K562 (cell line): ENCODE data around the gene TDRD10.

Experiments
- ATF7 ChIP-seq: fragments of 450-650 bp; IDR thresholded peaks from 2 replicates; pipeline ENCODE4 v1.7.1; 2014; ENCODE audit warnings: mild to moderate bottlenecking, moderate library complexity
- CREM ChIP-seq: IDR thresholded peaks from 2 replicates; pipeline ENCODE4 v1.6.1; 2014; ENCODE audit warnings: antibody characterized with exemption, low read depth
- POLR2AphosphoS5 ChIP-seq: IDR thresholded peaks from 2 replicates; pipeline ENCODE4 v1.6.1; 2011; ENCODE audit warnings: mild to moderate bottlenecking, low read depth, low read length, moderate library complexity; ENCODE audit not compliant: control insufficient read depth, insufficient read depth
- ZFPM2 ChIP-seq: fragments of 250-450 bp; sonication (Bioruptor Pico); IDR thresholded peaks from 2 replicates; pipeline ENCODE4 v1.5.1; 2022; ENCODE audit warnings: mild to moderate bottlenecking
- ZNF133 ChIP-seq: fragments of 250-450 bp; sonication (Bioruptor Pico); IDR thresholded peaks from 2 replicates; pipeline ENCODE4 v1.4.0; 2020; ENCODE audit warnings: mild to moderate bottlenecking
- TF ChIP-seq, protein P1 (sequence below), 2 experiments: fragments of 450-650 bp in 1 of 2; sonication (generic) in 1 of 2; formaldehyde crosslinking; conservative IDR thresholded peaks; 2 replicates each; pipeline versions ENCODE4 v1.4.0 to v1.8.1; 2020 to 2022; ENCODE audit warnings: mild to moderate bottlenecking in 1 of 2, missing genetic modification reagents in 1 of 2
- TF ChIP-seq, protein P2 (sequence below), 2 experiments: fragments of 200-800 bp in 1 of 2; sonication (Bioruptor generic) in 1 of 2; sonication (generic) in 1 of 2; formaldehyde crosslinking in 1 of 2; IDR thresholded peaks in 1 of 2; conservative IDR thresholded peaks in 1 of 2; 2 replicates each; pipeline versions ENCODE4 v1.5.0 to v1.6.1; 2016 to 2020; ENCODE audit warnings: missing compliant biosample characterization in 1 of 2, missing genetic modification characterization in 1 of 2, missing genetic modification reagents in 1 of 2
- TF ChIP-seq, protein P3 (sequence below): sonication (generic); formaldehyde crosslinking; IDR thresholded peaks from 2 replicates; pipeline ENCODE4 v1.8.1; 2022; ENCODE audit warnings: missing genetic modification reagents

DNA sequence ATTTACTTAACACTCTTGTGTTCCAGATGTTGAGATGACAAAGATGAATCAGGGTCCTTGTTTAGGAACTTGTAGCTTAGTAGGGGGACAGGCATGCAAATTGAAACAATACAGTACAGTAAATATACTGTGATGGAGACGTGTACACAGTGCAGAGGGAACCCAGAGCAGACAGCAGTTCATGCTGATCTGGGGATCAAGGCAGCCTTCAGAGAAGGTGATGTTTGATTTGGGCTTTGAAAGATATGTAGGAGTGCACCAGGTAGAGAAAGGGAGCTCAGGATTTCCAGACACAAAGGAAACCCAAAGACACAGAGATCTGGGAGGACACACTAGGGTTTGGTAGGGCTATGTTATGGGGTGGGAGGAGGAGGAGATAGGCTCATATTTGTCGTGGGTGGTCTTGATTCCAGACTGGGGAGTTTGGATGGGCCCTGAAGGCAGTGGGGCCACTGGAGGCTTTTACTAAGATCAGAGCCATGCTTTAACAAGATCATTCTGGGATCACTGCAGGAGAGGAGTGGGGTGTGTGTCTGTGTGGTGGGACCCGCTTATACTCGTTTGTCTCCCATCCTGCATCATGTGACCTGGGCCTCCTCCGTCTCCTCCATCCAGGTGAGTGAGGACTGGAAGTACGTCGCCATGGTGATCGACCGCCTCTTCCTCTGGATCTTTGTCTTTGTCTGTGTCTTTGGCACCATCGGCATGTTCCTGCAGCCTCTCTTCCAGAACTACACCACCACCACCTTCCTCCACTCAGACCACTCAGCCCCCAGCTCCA, 73.3 kb downstream of the TDRD10 start:
- TF ChIP-seq CREM (no peak), ZFPM2 (CRISPR knock-in tag) (no peak), ATF7 (no peak), ZNF133 (CRISPR knock-in tag) (no peak), POLR2AphosphoS5 (no peak)
- TF ChIP-seq, protein P1, sequence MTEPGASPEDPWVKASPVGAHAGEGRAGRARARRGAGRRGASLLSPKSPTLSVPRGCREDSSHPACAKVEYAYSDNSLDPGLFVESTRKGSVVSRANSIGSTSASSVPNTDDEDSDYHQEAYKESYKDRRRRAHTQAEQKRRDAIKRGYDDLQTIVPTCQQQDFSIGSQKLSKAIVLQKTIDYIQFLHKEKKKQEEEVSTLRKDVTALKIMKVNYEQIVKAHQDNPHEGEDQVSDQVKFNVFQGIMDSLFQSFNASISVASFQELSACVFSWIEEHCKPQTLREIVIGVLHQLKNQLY (CRISPR knock-in tag; conservative IDR thresholded peaks at IDR 0.05), result no peak
- TF ChIP-seq, protein P2, sequence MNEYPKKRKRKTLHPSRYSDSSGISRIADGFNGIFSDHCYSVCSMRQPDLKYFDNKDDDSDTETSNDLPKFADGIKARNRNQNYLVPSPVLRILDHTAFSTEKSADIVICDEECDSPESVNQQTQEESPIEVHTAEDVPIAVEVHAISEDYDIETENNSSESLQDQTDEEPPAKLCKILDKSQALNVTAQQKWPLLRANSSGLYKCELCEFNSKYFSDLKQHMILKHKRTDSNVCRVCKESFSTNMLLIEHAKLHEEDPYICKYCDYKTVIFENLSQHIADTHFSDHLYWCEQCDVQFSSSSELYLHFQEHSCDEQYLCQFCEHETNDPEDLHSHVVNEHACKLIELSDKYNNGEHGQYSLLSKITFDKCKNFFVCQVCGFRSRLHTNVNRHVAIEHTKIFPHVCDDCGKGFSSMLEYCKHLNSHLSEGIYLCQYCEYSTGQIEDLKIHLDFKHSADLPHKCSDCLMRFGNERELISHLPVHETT (CRISPR knock-in tag; conservative IDR thresholded peaks at IDR 0.05 in 1 of 2, IDR thresholded peaks at IDR 0.05 in 1 of 2), result no peak
- TF ChIP-seq, protein P3, sequence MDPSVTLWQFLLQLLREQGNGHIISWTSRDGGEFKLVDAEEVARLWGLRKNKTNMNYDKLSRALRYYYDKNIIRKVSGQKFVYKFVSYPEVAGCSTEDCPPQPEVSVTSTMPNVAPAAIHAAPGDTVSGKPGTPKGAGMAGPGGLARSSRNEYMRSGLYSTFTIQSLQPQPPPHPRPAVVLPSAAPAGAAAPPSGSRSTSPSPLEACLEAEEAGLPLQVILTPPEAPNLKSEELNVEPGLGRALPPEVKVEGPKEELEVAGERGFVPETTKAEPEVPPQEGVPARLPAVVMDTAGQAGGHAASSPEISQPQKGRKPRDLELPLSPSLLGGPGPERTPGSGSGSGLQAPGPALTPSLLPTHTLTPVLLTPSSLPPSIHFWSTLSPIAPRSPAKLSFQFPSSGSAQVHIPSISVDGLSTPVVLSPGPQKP (CRISPR knock-in tag), result no peak
